DND-41 (cell line): ENCODE results near the gene IFT122.

Experiments used
- CTCF ChIP-seq: IDR thresholded peaks from 2 replicates; pipeline ENCODE4 v1.5.1; 2012; ENCODE audit warnings: borderline replicate concordance, low read length, moderate library complexity, mild to moderate bottlenecking; ENCODE audit not compliant: poor library complexity, severe bottlenecking; ENCODE audit errors: extremely low read depth
- EZH2 ChIP-seq: IDR thresholded peaks from 3 replicates; pipeline ENCODE4 v1.6.1; 2012; ENCODE audit warnings: borderline replicate concordance, low read depth, mild to moderate bottlenecking, moderate library complexity, low read length, inconsistent platforms; ENCODE audit not compliant: severe bottlenecking

- TF ChIP-seq CTCF, result no peak
- no peak for TF ChIP-seq EZH2
Observed at GRCh38 chr3:129485721-129486663, 46.0 kb downstream of the IFT122 start.
